ENCODE measurements around the gene DGKZ.

DGKZ gene

DNA sequence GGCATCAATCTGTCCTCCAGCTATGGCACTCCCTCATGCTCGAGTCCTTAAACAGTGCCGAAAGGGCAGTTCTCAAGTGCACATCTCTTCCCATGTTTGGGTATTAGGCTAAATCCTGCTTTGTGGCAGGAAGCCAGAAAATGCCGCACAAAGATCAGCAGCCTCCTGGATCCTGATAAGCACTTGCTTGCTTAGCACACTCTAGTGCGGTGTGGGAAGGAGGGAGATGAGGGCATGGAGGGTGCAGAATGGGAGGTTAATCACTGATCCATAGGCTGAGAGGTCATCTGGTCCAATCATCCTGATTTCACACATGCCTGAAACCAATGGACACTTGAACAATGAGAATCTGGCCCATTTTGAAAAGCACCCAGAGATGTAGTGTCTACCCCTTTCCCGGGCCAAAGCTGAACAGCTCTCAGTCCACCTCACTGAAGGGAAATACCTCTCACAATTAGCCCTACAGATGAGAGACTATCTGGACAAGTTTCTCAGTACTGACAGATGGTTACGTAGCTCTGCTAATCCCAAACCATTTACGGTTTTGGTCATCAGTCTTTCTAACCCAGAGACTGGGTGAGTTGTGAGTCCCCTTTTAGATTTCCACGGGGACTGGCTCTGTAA is 74.1 kb downstream of the DGKZ start:
- no peak for TF ChIP-seq CTCF (conservative IDR thresholded peaks at IDR 0.05; ENCODE audit: low read depth, low read length)
- Histone ChIP-seq H3K27me3 (ENCODE audit: insufficient read depth, low read depth) (no peaks in the 10 kb centered on the region), H3K4me3 (IDR thresholded peaks at IDR 0.05; ENCODE audit: insufficient read depth, low read depth, low read length) (no peak overlapping the region), H3K36me3 (ENCODE audit: insufficient read depth) (no peaks in the 10 kb centered on the region), H4K20me1 (ENCODE audit: insufficient read depth) (no peaks in the 10 kb centered on the region), H3K4me2 (no peak overlapping the region), H2AFZ (ENCODE audit: low read depth) (no peak overlapping the region), H3K79me2 (ENCODE audit: insufficient read depth, low read depth) (no peaks in the 10 kb centered on the region), H3K4me1 (ENCODE audit: low read depth, poor library complexity, severe bottlenecking) (no peaks in the 10 kb centered on the region), H3K27ac (no peak overlapping the region), H3K9ac (no peak overlapping the region)

- H3K4me3 ChIP-seq (IDR thresholded peaks at IDR 0.05; ENCODE audit: insufficient read depth, low read depth, low read length) = no peak overlapping the region
- no peaks in the 10 kb centered on the region for H3K27me3 ChIP-seq (ENCODE audit: insufficient read depth, low read depth)
- H3K27ac ChIP-seq = no peak overlapping the region
- no peak overlapping the region for H2AFZ ChIP-seq (ENCODE audit: low read depth)
- H3K79me2 ChIP-seq (ENCODE audit: insufficient read depth, low read depth) = no peaks in the 10 kb centered on the region
- no peak for TF ChIP-seq CTCF (conservative IDR thresholded peaks at IDR 0.05; ENCODE audit: low read depth, low read length)
- H3K4me1 ChIP-seq (ENCODE audit: low read depth, poor library complexity, severe bottlenecking) = no peaks in the 10 kb centered on the region
- no peaks in the 10 kb centered on the region for H3K36me3 ChIP-seq (ENCODE audit: insufficient read depth)
- H3K9ac ChIP-seq = no peak overlapping the region
- H3K4me2 ChIP-seq = no peak overlapping the region
- H4K20me1 ChIP-seq (ENCODE audit: insufficient read depth) = no peaks in the 10 kb centered on the region
Measured at GRCh38 chr11:46422588-46422987, 75.3 kb downstream of the DGKZ start.

GRCh38 chr11:46426233-46426991 is 79.1 kb downstream of the DGKZ start:
- no peak overlapping the region for H2AFZ ChIP-seq (ENCODE audit: low read depth)
- peaks cover 16% of the 10 kb centered on the region for H3K4me1 ChIP-seq (ENCODE audit: low read depth, poor library complexity, severe bottlenecking)
- H3K36me3 ChIP-seq (ENCODE audit: insufficient read depth) = no peaks in the 10 kb centered on the region
- TF ChIP-seq CTCF (conservative IDR thresholded peaks at IDR 0.05; ENCODE audit: low read depth, low read length) = no peak
- H3K4me3 ChIP-seq (IDR thresholded peaks at IDR 0.05; ENCODE audit: insufficient read depth, low read depth, low read length) = no peak overlapping the region
- no peaks in the 10 kb centered on the region for H3K27me3 ChIP-seq (ENCODE audit: insufficient read depth, low read depth)
- no peak overlapping the region for H3K27ac ChIP-seq
- H3K4me2 ChIP-seq = no peak overlapping the region
- H3K9ac ChIP-seq = no peak overlapping the region
- no peaks in the 10 kb centered on the region for H3K79me2 ChIP-seq (ENCODE audit: insufficient read depth, low read depth)
- no peaks in the 10 kb centered on the region for H4K20me1 ChIP-seq (ENCODE audit: insufficient read depth)

DNA sequence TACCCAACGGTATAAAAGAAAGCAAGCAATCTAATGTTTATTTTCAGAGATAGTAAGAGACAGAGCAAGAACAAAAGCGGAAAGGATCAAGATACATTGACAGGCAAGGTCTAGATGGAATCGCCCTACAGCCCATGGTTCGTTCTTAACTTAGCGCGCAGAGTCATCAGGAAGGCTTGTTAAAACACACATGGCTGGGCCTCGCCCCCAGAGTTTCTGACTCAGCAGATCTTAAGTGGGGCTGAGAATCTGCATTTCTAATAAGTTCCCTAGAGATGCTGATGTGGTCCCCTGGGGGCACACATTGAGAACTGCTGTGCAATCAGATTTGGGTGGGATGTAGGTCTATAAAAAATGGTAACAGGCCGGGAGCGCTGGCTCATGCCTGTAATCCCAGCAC is 80.1 kb downstream of the DGKZ start:
- no peak overlapping the region for H2AFZ ChIP-seq (ENCODE audit: low read depth)
- H3K4me2 ChIP-seq = no peak overlapping the region
- H3K79me2 ChIP-seq (ENCODE audit: insufficient read depth, low read depth) = no peaks in the 10 kb centered on the region
- H3K27me3 ChIP-seq (ENCODE audit: insufficient read depth, low read depth) = no peaks in the 10 kb centered on the region
- no peak overlapping the region for H3K9ac ChIP-seq
- no peaks in the 10 kb centered on the region for H4K20me1 ChIP-seq (ENCODE audit: insufficient read depth)
- H3K36me3 ChIP-seq (ENCODE audit: insufficient read depth) = no peaks in the 10 kb centered on the region
- no peak overlapping the region for H3K27ac ChIP-seq
- TF ChIP-seq CTCF (conservative IDR thresholded peaks at IDR 0.05; ENCODE audit: low read depth, low read length) = no peak
- H3K4me3 ChIP-seq (IDR thresholded peaks at IDR 0.05; ENCODE audit: insufficient read depth, low read depth, low read length) = no peak overlapping the region
- peaks cover 16% of the 10 kb centered on the region for H3K4me1 ChIP-seq (ENCODE audit: low read depth, poor library complexity, severe bottlenecking)
